NCI-H1105 treated with DMSO at 0.1 percent for 48 hours (cell line): Measurements from ENCODE around the gene SCN5A.
"Not testable (repeated sequence)": the region's sequence is repeated elsewhere in the genome, so short reads cannot be mapped to it uniquely, and the experiment has no call there.

Source experiments
- DNase-seq: peaks from one replicate; lab custom pipeline; 2025; lab: John Stamatoyannopoulos, UW

SCN5A gene

GRCh38 chr3:38578081-38578475, 71.4 kb downstream of the SCN5A start:
- no peak for DNase-seq

GRCh38 chr3:38577371-38578080, 72.0 kb downstream of the SCN5A start:
- no peak for DNase-seq

GRCh38 chr3:38576526-38577370, 72.7 kb downstream of the SCN5A start:
- no peak for DNase-seq

GRCh38 chr3:38576131-38576525, 73.4 kb downstream of the SCN5A start:
- DNase-seq = no peak

GRCh38 chr3:38575279-38575843, 74.1 kb downstream of the SCN5A start:
- no peak for DNase-seq

- no peak for DNase-seq
Observed at GRCh38 chr3:38574411-38575278, 74.8 kb downstream of the SCN5A start.

- DNase-seq = no peak
Observed at GRCh38 chr3:38573556-38573955, 75.9 kb downstream of the SCN5A start.

- DNase-seq = no peak
Observed at GRCh38 chr3:38573111-38573510, 76.4 kb downstream of the SCN5A start.

GRCh38 chr3:38567498-38567897, 82.0 kb downstream of the SCN5A start:
- DNase-seq = no peak

GRCh38 chr3:38566794-38567193, 82.7 kb downstream of the SCN5A start:
- DNase-seq = not testable (repeated sequence)

- DNase-seq = no peak
Observed at GRCh38 chr3:38566215-38566528, 83.3 kb downstream of the SCN5A start.

- DNase-seq = no peak
Observed at GRCh38 chr3:38565339-38566214, 83.9 kb downstream of the SCN5A start.

GRCh38 chr3:38564631-38565338, 84.7 kb downstream of the SCN5A start:
- DNase-seq = no peak

GRCh38 chr3:38563886-38564270, 85.6 kb downstream of the SCN5A start:
- DNase-seq = no peak

GRCh38 chr3:38563070-38563885, 86.2 kb downstream of the SCN5A start:
- DNase-seq = no peak

- DNase-seq = no peak
Observed at GRCh38 chr3:38562467-38562925, 87.0 kb downstream of the SCN5A start.

GRCh38 chr3:38561746-38562466, 87.6 kb downstream of the SCN5A start:
- DNase-seq = no peak

GRCh38 chr3:38560996-38561717, 88.3 kb downstream of the SCN5A start:
- DNase-seq = no peak
